ENCODE results near the gene ATP6V0A4. TPM values are rescaled to one million over a fixed set of nuclear protein-coding genes. Genes with fewer than 3 reads are reported as not detected.

The ATP6V0A4 gene
- total and polyA plus RNA-seq, 2 of the 13 experiments (the other 11 are each of a cell fraction or from before 2014, with no cell fraction given) = 0.24 to 0.25 TPM

DNA sequence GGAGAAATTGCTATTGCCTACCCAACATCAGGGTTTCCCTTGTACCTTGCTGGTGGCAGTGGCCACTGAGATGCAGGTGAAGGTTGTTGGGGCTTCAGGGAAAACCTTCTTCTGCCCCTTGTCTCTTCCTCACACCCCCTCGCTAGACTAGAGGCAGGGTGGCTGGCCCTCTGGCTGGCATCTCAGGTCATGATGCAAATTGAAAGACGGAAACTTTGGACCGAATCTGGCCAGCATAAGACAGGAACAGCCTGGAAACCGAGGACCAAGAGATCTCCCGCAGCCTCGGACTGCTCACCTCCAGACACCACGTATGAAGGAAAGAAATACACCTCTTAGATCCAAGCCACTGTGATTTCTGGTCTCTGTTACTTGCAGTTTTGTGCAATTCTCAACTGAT lies 99.7 kb downstream of the ATP6V0A4 start:
- ChIA-PET POLR2A (no interaction called here), CTCF (ENCODE audit: low intra/inter-chr PET ratio, low total read pairs) (no interaction called here)
- H3K4me3 ChIP-seq (replicated peaks in 1 of 3; ENCODE audit: insufficient read depth in 1 of 3, low read depth in 2 of 3, low read length in 3 of 3) = no peak overlapping the region
- H3K79me2 ChIP-seq (ENCODE audit: insufficient read depth, low read length) = no peaks in the 10 kb centered on the region
- DNase-seq (ENCODE audit: low spot score) = no peak
- 55% methylated on average over 6 of the region's 7 CpGs for WGBS (ENCODE audit: low lambda C conversion rate)
- no peak overlapping the region for H3K9ac ChIP-seq (ENCODE audit: insufficient read depth, low read depth, low read length)
- H4K20me1 ChIP-seq (ENCODE audit: insufficient read depth, low read length) = no peaks in the 10 kb centered on the region
- H3K27me3 ChIP-seq (ENCODE audit: control insufficient read depth in 1 of 2, insufficient read depth in 2 of 2, low read length in 2 of 2) = peaks cover 3 to 16% of the 10 kb centered on the region in 2 experiments; a peak in 3 of 5 replicates
- TF ChIP-seq KLF9 (CRISPR knock-in tag; IDR thresholded peaks at IDR 0.05; ENCODE audit: low read depth) (no peak), ATM (IDR thresholded peaks at IDR 0.05; ENCODE audit: borderline replicate concordance) (no peak), CEBPG (CRISPR knock-in tag; IDR thresholded peaks at IDR 0.05) (no peak), GATA4 (IDR thresholded peaks at IDR 0.05; ENCODE audit: borderline replicate concordance, low read depth) (no peak)
- TF ChIP-seq, protein P1, sequence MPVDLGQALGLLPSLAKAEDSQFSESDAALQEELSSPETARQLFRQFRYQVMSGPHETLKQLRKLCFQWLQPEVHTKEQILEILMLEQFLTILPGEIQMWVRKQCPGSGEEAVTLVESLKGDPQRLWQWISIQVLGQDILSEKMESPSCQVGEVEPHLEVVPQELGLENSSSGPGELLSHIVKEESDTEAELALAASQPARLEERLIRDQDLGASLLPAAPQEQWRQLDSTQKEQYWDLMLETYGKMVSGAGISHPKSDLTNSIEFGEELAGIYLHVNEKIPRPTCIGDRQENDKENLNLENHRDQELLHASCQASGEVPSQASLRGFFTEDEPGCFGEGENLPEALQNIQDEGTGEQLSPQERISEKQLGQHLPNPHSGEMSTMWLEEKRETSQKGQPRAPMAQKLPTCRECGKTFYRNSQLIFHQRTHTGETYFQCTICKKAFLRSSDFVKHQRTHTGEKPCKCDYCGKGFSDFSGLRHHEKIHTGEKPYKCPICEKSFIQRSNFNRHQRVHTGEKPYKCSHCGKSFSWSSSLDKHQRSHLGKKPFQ (CRISPR knock-in tag; IDR thresholded peaks at IDR 0.05; ENCODE audit: insufficient replicate concordance) = no peak
- TF ChIP-seq, protein P2, sequence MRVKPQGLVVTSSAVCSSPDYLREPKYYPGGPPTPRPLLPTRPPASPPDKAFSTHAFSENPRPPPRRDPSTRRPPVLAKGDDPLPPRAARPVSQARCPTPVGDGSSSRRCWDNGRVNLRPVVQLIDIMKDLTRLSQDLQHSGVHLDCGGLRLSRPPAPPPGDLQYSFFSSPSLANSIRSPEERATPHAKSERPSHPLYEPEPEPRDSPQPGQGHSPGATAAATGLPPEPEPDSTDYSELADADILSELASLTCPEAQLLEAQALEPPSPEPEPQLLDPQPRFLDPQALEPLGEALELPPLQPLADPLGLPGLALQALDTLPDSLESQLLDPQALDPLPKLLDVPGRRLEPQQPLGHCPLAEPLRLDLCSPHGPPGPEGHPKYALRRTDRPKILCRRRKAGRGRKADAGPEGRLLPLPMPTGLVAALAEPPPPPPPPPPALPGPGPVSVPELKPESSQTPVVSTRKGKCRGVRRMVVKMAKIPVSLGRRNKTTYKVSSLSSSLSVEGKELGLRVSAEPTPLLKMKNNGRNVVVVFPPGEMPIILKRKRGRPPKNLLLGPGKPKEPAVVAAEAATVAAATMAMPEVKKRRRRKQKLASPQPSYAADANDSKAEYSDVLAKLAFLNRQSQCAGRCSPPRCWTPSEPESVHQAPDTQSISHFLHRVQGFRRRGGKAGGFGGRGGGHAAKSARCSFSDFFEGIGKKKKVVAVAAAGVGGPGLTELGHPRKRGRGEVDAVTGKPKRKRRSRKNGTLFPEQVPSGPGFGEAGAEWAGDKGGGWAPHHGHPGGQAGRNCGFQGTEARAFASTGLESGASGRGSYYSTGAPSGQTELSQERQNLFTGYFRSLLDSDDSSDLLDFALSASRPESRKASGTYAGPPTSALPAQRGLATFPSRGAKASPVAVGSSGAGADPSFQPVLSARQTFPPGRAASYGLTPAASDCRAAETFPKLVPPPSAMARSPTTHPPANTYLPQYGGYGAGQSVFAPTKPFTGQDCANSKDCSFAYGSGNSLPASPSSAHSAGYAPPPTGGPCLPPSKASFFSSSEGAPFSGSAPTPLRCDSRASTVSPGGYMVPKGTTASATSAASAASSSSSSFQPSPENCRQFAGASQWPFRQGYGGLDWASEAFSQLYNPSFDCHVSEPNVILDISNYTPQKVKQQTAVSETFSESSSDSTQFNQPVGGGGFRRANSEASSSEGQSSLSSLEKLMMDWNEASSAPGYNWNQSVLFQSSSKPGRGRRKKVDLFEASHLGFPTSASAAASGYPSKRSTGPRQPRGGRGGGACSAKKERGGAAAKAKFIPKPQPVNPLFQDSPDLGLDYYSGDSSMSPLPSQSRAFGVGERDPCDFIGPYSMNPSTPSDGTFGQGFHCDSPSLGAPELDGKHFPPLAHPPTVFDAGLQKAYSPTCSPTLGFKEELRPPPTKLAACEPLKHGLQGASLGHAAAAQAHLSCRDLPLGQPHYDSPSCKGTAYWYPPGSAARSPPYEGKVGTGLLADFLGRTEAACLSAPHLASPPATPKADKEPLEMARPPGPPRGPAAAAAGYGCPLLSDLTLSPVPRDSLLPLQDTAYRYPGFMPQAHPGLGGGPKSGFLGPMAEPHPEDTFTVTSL (CRISPR knock-in tag; IDR thresholded peaks at IDR 0.05; ENCODE audit: borderline replicate concordance) = no peak
- TF ChIP-seq, protein P3, sequence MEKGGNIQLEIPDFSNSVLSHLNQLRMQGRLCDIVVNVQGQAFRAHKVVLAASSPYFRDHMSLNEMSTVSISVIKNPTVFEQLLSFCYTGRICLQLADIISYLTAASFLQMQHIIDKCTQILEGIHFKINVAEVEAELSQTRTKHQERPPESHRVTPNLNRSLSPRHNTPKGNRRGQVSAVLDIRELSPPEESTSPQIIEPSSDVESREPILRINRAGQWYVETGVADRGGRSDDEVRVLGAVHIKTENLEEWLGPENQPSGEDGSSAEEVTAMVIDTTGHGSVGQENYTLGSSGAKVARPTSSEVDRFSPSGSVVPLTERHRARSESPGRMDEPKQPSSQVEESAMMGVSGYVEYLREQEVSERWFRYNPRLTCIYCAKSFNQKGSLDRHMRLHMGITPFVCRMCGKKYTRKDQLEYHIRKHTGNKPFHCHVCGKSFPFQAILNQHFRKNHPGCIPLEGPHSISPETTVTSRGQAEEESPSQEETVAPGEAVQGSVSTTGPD (CRISPR knock-in tag; IDR thresholded peaks at IDR 0.05) = no peak
- TF ChIP-seq, protein P4, sequence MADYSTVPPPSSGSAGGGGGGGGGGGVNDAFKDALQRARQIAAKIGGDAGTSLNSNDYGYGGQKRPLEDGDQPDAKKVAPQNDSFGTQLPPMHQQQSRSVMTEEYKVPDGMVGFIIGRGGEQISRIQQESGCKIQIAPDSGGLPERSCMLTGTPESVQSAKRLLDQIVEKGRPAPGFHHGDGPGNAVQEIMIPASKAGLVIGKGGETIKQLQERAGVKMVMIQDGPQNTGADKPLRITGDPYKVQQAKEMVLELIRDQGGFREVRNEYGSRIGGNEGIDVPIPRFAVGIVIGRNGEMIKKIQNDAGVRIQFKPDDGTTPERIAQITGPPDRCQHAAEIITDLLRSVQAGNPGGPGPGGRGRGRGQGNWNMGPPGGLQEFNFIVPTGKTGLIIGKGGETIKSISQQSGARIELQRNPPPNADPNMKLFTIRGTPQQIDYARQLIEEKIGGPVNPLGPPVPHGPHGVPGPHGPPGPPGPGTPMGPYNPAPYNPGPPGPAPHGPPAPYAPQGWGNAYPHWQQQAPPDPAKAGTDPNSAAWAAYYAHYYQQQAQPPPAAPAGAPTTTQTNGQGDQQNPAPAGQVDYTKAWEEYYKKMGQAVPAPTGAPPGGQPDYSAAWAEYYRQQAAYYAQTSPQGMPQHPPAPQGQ (CRISPR knock-in tag; IDR thresholded peaks at IDR 0.05; ENCODE audit: borderline replicate concordance) = no peak
- in situ Hi-C loops (cut with HindIII; ENCODE audit: extremely low pct_ligation_motif_present, low pct_unique_long_range_greater_than_20kb) = no loop called here
- no peaks in the 10 kb centered on the region for H3K4me1 ChIP-seq (ENCODE audit: insufficient read depth, low read length)
- no peak overlapping the region for H3K27ac ChIP-seq (ENCODE audit: extremely low read length, insufficient read depth, low read length)
- intact Hi-C loops (cut with micrococcal nuclease; ENCODE audit: unreplicated experiment) = no loop called here
- no peak for FAIRE-seq
- no TSS peak for BruUV-seq (replicated peaks)
- no peak for ATAC-seq
- H2AFZ ChIP-seq (ENCODE audit: low read length) = no peak overlapping the region
- H3K9me3 ChIP-seq (ENCODE audit: low read length) = no peaks in the 10 kb centered on the region
- no peak overlapping the region for H3K4me2 ChIP-seq (ENCODE audit: low read depth, low read length)
- no peaks in the 10 kb centered on the region for H3K36me3 ChIP-seq (replicated peaks in 1 of 2; ENCODE audit: control insufficient read depth in 1 of 2, insufficient read depth in 2 of 2, low read length in 2 of 2)

Measured in HepG2 (cell line).